A673 (cell line): ENCODE data around the gene CDHR3.

Experiments used
- CTCF ChIP-seq: fragments of 300-800, 200-600 bp; sonication (generic); conservative IDR thresholded peaks from 2 replicates; pipeline ENCODE4 v1.5.1; 2017; ENCODE audit warnings: low read depth, mild to moderate bottlenecking, antibody characterized with exemption, low read length, moderate library complexity, mixed read lengths
- EZH2 ChIP-seq: fragments of 200-600 bp; sonication (generic); IDR thresholded peaks from 2 replicates; pipeline ENCODE4 v1.6.1; 2017; ENCODE audit warnings: borderline replicate concordance, low read depth, mild to moderate bottlenecking, mixed read lengths, antibody characterized with exemption, low read length; ENCODE audit not compliant: poor library complexity, severe bottlenecking

GRCh38 chr7:106034383-106034782 lies 71.3 kb downstream of the CDHR3 start:
- TF ChIP-seq CTCF = no peak
- no peak for TF ChIP-seq EZH2
